PC-3 (cell line): Measurements from ENCODE around the gene CTTNBP2NL. TPM values are rescaled to one million over a fixed set of nuclear protein-coding genes. Genes with fewer than 3 reads are reported as not detected.

ENCODE experiments used
- ATAC-seq: fragments of 200-7000 bp; cut with Tn5 transposase; 2 replicates; pipeline ENCODE4 v1.9.1; 2020; ENCODE audit warnings: mild to moderate bottlenecking, moderate library complexity
- BruUV-seq: library from RNA; stranded (reverse); fragments of 400-500 nt; replicated peaks from 2 replicates; lab custom pipeline; 2021; lab: Mats Ljungman, UMichigan
- CTCF ChIA-PET: fragments of 300-600 bp; sonication (Branson Sonifier 250); formaldehyde crosslinking; loops from one replicate; lab custom pipeline; 2022; ENCODE audit warnings: antibody characterized with exemption; lab: Charles Lee
- POLR2A ChIA-PET: fragments of 300-600 bp; sonication (Branson Sonifier 250); formaldehyde crosslinking; loops from one replicate; lab custom pipeline; 2022; ENCODE audit warnings: antibody characterized with exemption; ENCODE audit not compliant: unreplicated experiment; lab: Charles Lee
- DNase-seq: peaks from one replicate; pipeline ENCODE4 v3.0.0-alpha.2; 2015
- H2AFZ ChIP-seq: fragments of 300-600 bp; sonication (generic); 2 replicates; pipeline ENCODE4 v1.6.0; 2016; ENCODE audit warnings: antibody characterized with exemption, low read length
- H3F3A ChIP-seq: fragments of 300-600 bp; sonication (generic); one replicate; pipeline ENCODE4 v1.6.0; 2017; ENCODE audit warnings: antibody characterized with exemption, low read length, control low read depth, mild to moderate bottlenecking; ENCODE audit not compliant: unreplicated experiment
- H3K27ac ChIP-seq: fragments of 300-600 bp; sonication (generic); 2 replicates; pipeline ENCODE4 v1.5.1; 2016; ENCODE audit warnings: mild to moderate bottlenecking, low read length
- H3K27me3 ChIP-seq: fragments of 300-600 bp; sonication (generic); 2 replicates; pipeline ENCODE4 v1.6.1; 2016; ENCODE audit warnings: low read length, mixed read lengths
- H3K36me3 ChIP-seq: fragments of 300-600 bp; sonication (generic); 2 replicates; pipeline ENCODE4 v1.6.1; 2016; ENCODE audit warnings: low read depth, mixed run types, low read length, mixed read lengths
- H3K4me1 ChIP-seq: fragments of 300-600 bp; sonication (generic); 2 replicates; pipeline ENCODE4 v1.5.1; 2016; ENCODE audit warnings: low read length; ENCODE audit not compliant: insufficient read depth
- H3K4me2 ChIP-seq: fragments of 300-600 bp; sonication (generic); 2 replicates; pipeline ENCODE4 v1.6.0; 2016; ENCODE audit warnings: low read length
- H3K4me3 ChIP-seq: fragments of 300-600 bp; sonication (generic); 2 replicates; pipeline ENCODE4 v1.5.1; 2016; ENCODE audit warnings: mild to moderate bottlenecking, low read length, mixed read lengths
- H3K79me2 ChIP-seq: fragments of 300-600 bp; sonication (generic); 2 replicates; pipeline ENCODE4 v1.6.1; 2017; ENCODE audit warnings: low read length, mixed read lengths
- H3K9ac ChIP-seq: fragments of 300-600 bp; sonication (generic); 2 replicates; pipeline ENCODE4 v1.6.0; 2016; ENCODE audit warnings: mild to moderate bottlenecking, low read length
- H3K9me2 ChIP-seq: fragments of 300-600 bp; sonication (generic); replicated peaks from 2 replicates; pipeline ENCODE4 v1.6.1; 2016; ENCODE audit warnings: mixed run types, low read length, mixed read lengths
- H3K9me3 ChIP-seq: fragments of 300-600 bp; sonication (generic); 2 replicates; pipeline ENCODE4 v1.6.1; 2016; ENCODE audit warnings: low read length, mixed read lengths
- H4K20me1 ChIP-seq: fragments of 300-600 bp; sonication (generic); 2 replicates; pipeline ENCODE4 v1.6.1; 2016; ENCODE audit warnings: low read length, mixed read lengths
- EZH2 ChIP-seq: fragments of 300-600 bp; sonication (generic); IDR thresholded peaks from one replicate; pipeline ENCODE4 v1.6.1; 2017; ENCODE audit warnings: antibody characterized with exemption, mild to moderate bottlenecking, low read length; ENCODE audit not compliant: unreplicated experiment
- EZH2phosphoT487 ChIP-seq: fragments of 300-600 bp; sonication (generic); IDR thresholded peaks from 2 replicates; pipeline ENCODE4 v1.6.1; 2018; ENCODE audit warnings: mild to moderate bottlenecking, antibody characterized with exemption, low read length, borderline replicate concordance
- intact Hi-C: fragments of 100-400 bp; cut with micrococcal nuclease; formaldehyde crosslinking; loops from 2 replicates; pipeline ENCODE4 v1.9.0; 2023
- total RNA-seq: library from RNA; depleted of rRNA; stranded (reverse); fragments of >200 nt; gene quantifications from 2 replicates; pipeline ENCODE4 v1.2.3, GENCODE V29; 2014
- TF ChIP-seq, protein P1 (sequence below): fragments of 300-600 bp; sonication (generic); conservative IDR thresholded peaks from 2 replicates; pipeline ENCODE4 v1.5.1; 2017; ENCODE audit warnings: antibody characterized with exemption, low read depth, mild to moderate bottlenecking, low read length

Gene CTTNBP2NL
- total RNA-seq, 1 experiment from 2014 or later = 9.8 TPM

DNA sequence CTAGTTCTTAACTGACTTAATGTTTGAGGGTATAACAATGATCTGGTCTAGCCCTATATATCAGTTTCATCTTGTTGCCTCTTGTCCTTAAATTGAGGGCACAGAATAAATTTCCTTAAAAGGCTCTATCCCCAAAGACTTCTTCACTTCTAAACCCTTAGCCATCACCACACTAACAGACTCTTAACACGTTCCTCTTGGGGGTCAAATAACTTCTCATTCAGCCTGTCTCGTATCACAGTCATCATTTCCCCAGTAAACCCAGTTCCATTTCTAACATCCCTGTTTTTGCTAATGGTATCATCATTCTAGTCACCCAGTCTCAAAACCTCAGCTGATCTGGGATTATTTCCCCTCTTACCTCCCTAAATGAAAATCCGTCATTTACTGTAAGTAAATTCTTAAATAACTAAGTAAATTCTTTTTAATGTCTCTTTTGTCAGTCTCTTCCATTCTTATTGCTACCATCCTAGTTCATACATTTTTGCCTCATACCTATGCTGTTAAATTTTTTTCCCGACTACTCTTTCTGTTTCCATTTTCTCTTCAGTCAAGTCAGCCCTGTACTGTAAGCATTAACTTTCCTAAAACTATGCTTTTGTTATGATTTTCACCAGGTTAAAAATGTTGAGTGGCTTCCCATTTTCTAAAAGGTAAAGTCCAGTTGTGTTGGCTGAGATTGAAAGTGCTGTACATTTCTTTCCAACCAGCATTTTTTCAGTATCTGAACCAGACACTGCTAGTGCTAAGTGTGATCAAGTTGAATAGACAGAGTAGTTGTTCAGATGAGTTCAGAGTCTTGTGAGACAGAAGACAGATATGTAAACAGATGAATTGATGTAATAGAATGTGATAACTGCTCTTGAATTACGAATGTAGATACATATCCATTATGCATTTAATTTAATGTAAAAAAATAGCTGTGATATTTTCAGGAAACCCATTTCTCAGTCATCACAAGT lies 6.9 kb downstream of the CTTNBP2NL start:
- intact Hi-C loops = no loop called here
- H3K36me3 ChIP-seq = 0 out of 2 replicates have a peak, but pooled peaks cover 4% of the 10 kb centered on the region
- H4K20me1 ChIP-seq = no peaks in the 10 kb centered on the region
- no peaks in the 10 kb centered on the region for H3K9me3 ChIP-seq
- no peak overlapping the region for H3K27ac ChIP-seq
- no peak overlapping the region for H3K9ac ChIP-seq
- DNase-seq (no peak), ATAC-seq (no peak)
- H3K79me2 ChIP-seq = peaks cover 77% of the 10 kb centered on the region
- no peaks in the 10 kb centered on the region for H3F3A ChIP-seq
- H3K9me2 ChIP-seq = no peaks in the 10 kb centered on the region
- no TSS peak for BruUV-seq
- H3K4me3 ChIP-seq = no peak overlapping the region
- H2AFZ ChIP-seq = no peak overlapping the region
- ChIA-PET CTCF (no interaction called here), POLR2A (no interaction called here)
- TF ChIP-seq, protein P1, sequence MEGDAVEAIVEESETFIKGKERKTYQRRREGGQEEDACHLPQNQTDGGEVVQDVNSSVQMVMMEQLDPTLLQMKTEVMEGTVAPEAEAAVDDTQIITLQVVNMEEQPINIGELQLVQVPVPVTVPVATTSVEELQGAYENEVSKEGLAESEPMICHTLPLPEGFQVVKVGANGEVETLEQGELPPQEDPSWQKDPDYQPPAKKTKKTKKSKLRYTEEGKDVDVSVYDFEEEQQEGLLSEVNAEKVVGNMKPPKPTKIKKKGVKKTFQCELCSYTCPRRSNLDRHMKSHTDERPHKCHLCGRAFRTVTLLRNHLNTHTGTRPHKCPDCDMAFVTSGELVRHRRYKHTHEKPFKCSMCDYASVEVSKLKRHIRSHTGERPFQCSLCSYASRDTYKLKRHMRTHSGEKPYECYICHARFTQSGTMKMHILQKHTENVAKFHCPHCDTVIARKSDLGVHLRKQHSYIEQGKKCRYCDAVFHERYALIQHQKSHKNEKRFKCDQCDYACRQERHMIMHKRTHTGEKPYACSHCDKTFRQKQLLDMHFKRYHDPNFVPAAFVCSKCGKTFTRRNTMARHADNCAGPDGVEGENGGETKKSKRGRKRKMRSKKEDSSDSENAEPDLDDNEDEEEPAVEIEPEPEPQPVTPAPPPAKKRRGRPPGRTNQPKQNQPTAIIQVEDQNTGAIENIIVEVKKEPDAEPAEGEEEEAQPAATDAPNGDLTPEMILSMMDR = no peak
- TF ChIP-seq EZH2phosphoT487 = no peak
- no peak for TF ChIP-seq EZH2
- peaks cover 9% of the 10 kb centered on the region for H3K4me1 ChIP-seq
- no peaks in the 10 kb centered on the region for H3K27me3 ChIP-seq
- no peak overlapping the region for H3K4me2 ChIP-seq

DNA sequence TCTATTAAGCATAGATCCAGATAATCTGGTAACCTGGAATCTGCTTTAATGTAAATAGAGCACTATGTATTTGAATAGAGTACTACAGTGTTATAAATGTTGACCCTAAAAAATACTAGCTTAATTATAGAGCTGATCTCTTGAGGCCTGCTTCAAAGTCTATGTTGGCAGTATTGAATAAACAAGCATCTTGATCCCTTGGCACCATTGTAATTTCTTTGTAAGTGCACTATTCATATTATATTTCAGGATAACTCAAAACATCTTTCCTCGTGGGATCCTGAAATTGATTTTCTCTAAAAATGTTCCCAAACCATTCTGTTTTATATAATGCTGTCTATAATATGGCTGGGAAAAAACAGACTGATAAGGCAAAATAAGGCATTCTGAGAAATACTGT lies 10.8 kb downstream of the CTTNBP2NL start:
- H3F3A ChIP-seq = no peaks in the 10 kb centered on the region

More for the DNA sequence above, 10.8 kb downstream of the CTTNBP2NL start:
- Histone ChIP-seq H3K4me2 (no peak overlapping the region), H3K9me3 (no peaks in the 10 kb centered on the region), H3K27ac (no peak overlapping the region), H3K9me2 (no peaks in the 10 kb centered on the region), H3K4me3 (no peak overlapping the region), H3K4me1 (0 out of 2 replicates have a peak, but pooled peaks cover 4% of the 10 kb centered on the region), H4K20me1 (0 out of 2 replicates have a peak, but pooled peaks cover 4% of the 10 kb centered on the region), H2AFZ (no peak overlapping the region), H3K27me3 (no peaks in the 10 kb centered on the region), H3K36me3 (0 out of 2 replicates have a peak, but pooled peaks cover 5% of the 10 kb centered on the region), H3K79me2 (peaks cover 59% of the 10 kb centered on the region), H3K9ac (no peak overlapping the region)
- CTCF ChIA-PET = no interaction called here
- BruUV-seq = no TSS peak
- intact Hi-C loops = no loop called here
- ATAC-seq (no peak), DNase-seq (no peak)
- no peak for TF ChIP-seq EZH2
- TF ChIP-seq, protein P1 = no peak
- TF ChIP-seq EZH2phosphoT487 = no peak
- POLR2A ChIA-PET = no interaction called here
